GM23338 (cell line): ENCODE results near the gene NLN. TPM values are rescaled to one million over a fixed set of nuclear protein-coding genes. Genes with fewer than 3 reads are reported as not detected.

Experiments used
- ATAC-seq: fragments of 200-7000 bp; cut with Tn5 transposase; 3 replicates; pipeline ENCODE4 v1.9.1; 2020
- DNase-seq: peaks from one replicate; pipeline ENCODE4 v3.0.0-alpha.2; 2015; ENCODE audit warnings: low spot score
- H2AFZ ChIP-seq: fragments of 200-600 bp; sonication (generic); 2 replicates; pipeline ENCODE4 v1.8.0; 2016; ENCODE audit warnings: antibody characterized with exemption, mild to moderate bottlenecking, moderate library complexity
- H3F3A ChIP-seq: fragments of 200-600 bp; sonication (generic); replicated peaks from 2 replicates; pipeline ENCODE4 v1.8.0; 2017; ENCODE audit warnings: antibody characterized with exemption, mixed run types, low read depth
- H3K27ac ChIP-seq: fragments of 200-600 bp; sonication (generic); 2 replicates; pipeline ENCODE4 v1.6.1; 2016; ENCODE audit warnings: low read depth
- H3K27me3 ChIP-seq: fragments of 200-600 bp; sonication (generic); 2 replicates; pipeline ENCODE4 v1.8.0; 2016; ENCODE audit warnings: mild to moderate bottlenecking, mixed run types, moderate library complexity; ENCODE audit not compliant: insufficient read depth
- H3K36me3 ChIP-seq: fragments of 200-600 bp; sonication (generic); 2 replicates; pipeline ENCODE4 v1.8.0; 2016; ENCODE audit warnings: mild to moderate bottlenecking; ENCODE audit not compliant: insufficient read depth
- H3K4me1 ChIP-seq: fragments of 200-600 bp; sonication (generic); 2 replicates; pipeline ENCODE4 v1.8.0; 2016; ENCODE audit warnings: mild to moderate bottlenecking, moderate library complexity; ENCODE audit not compliant: insufficient read depth
- H3K4me2 ChIP-seq: fragments of 200-600 bp; sonication (generic); 2 replicates; pipeline ENCODE4 v1.7.1; 2017; ENCODE audit warnings: mixed run types
- H3K4me3 ChIP-seq: fragments of 200-600 bp; sonication (generic); 2 replicates; pipeline ENCODE4 v1.6.1; 2016; ENCODE audit warnings: mixed run types
- H3K79me2 ChIP-seq: fragments of 200-600 bp; sonication (generic); replicated peaks from 2 replicates; pipeline ENCODE4 v1.8.0; 2017; ENCODE audit warnings: mild to moderate bottlenecking; ENCODE audit not compliant: insufficient read depth
- H3K9me2 ChIP-seq: fragments of 200-600 bp; sonication (generic); 2 replicates; pipeline ENCODE4 v1.8.0; 2017; ENCODE audit not compliant: insufficient read depth
- H4K20me1 ChIP-seq: fragments of 200-600 bp; sonication (generic); replicated peaks from 2 replicates; pipeline ENCODE4 v1.8.0; 2017; ENCODE audit warnings: mild to moderate bottlenecking; ENCODE audit not compliant: insufficient read depth
- H3K27ac Mint-ChIP-seq: 2 replicates; pipeline ENCODE4 v1.8.0; 2020; ENCODE audit warnings: inconsistent platforms, mild to moderate bottlenecking, moderate library complexity, mixed read lengths
- H3K27me3 Mint-ChIP-seq: 3 replicates; pipeline ENCODE4 v1.8.0; 2022; ENCODE audit warnings: low read depth, mild to moderate bottlenecking, moderate library complexity, mixed read lengths, inconsistent platforms; ENCODE audit not compliant: insufficient read depth, poor library complexity
- H3K36me3 Mint-ChIP-seq: 3 replicates; pipeline ENCODE4 v1.8.0; 2021; ENCODE audit warnings: low read depth, mild to moderate bottlenecking, inconsistent platforms, moderate library complexity, mixed read lengths
- H3K4me1 Mint-ChIP-seq: 3 replicates; pipeline ENCODE4 v1.8.0; 2020; ENCODE audit warnings: mild to moderate bottlenecking, inconsistent platforms, mixed read lengths
- H3K4me3 Mint-ChIP-seq: 3 replicates; pipeline ENCODE4 v1.8.0; 2021; ENCODE audit warnings: moderate library complexity, mild to moderate bottlenecking, inconsistent platforms, mixed read lengths
- H3K9me3 Mint-ChIP-seq: 3 replicates; pipeline ENCODE4 v1.8.0; 2020; ENCODE audit warnings: moderate library complexity, mild to moderate bottlenecking, inconsistent platforms, mixed read lengths
- CREB1 ChIP-seq: fragments of 250-450 bp; sonication (Bioruptor Pico); IDR thresholded peaks from 2 replicates; pipeline ENCODE4 v1.5.0; 2020; ENCODE audit warnings: low read depth, mild to moderate bottlenecking, moderate library complexity
- ETS1 ChIP-seq: IDR thresholded peaks from 2 replicates; pipeline ENCODE4 v1.6.1; 2016; ENCODE audit warnings: antibody characterized with exemption
- EZH2 ChIP-seq: fragments of 200-600 bp; sonication (generic); IDR thresholded peaks from one replicate; pipeline ENCODE4 v1.8.0; 2017; ENCODE audit warnings: antibody characterized with exemption, mild to moderate bottlenecking, low read depth; ENCODE audit not compliant: unreplicated experiment
- EZH2phosphoT487 ChIP-seq: fragments of 200-600 bp; sonication (generic); IDR thresholded peaks from one replicate; pipeline ENCODE4 v1.8.1; 2018; ENCODE audit warnings: antibody characterized with exemption; ENCODE audit not compliant: unreplicated experiment
- NANOG ChIP-seq: IDR thresholded peaks from 2 replicates; pipeline ENCODE4 v1.6.1; 2016; ENCODE audit warnings: antibody characterized with exemption, borderline replicate concordance
- POLR2AphosphoS5 ChIP-seq: IDR thresholded peaks from 2 replicates; pipeline ENCODE4 v1.6.1; 2016; ENCODE audit warnings: antibody characterized with exemption, low read depth
- REST ChIP-seq: IDR thresholded peaks from one replicate; pipeline ENCODE4 v1.6.1; 2018; ENCODE audit warnings: antibody characterized with exemption; ENCODE audit not compliant: unreplicated experiment
- STAT1 ChIP-seq: IDR thresholded peaks from one replicate; pipeline ENCODE4 v1.6.1; 2016; ENCODE audit warnings: antibody characterized with exemption; ENCODE audit not compliant: unreplicated experiment
- ZNF331 ChIP-seq: fragments of 250-450 bp; sonication (Bioruptor Pico); IDR thresholded peaks from 2 replicates; pipeline ENCODE4 v1.5.0; 2020; ENCODE audit warnings: low read depth, mild to moderate bottlenecking, moderate library complexity
- ZNF462 ChIP-seq: fragments of 250-450 bp; sonication (Bioruptor Pico); IDR thresholded peaks from 2 replicates; pipeline ENCODE4 v1.5.0; 2020; ENCODE audit warnings: mild to moderate bottlenecking, moderate library complexity
- polyA plus RNA-seq: library from polyadenylated mRNA; unstranded; fragments of >200 nt; fragmentation: Nextera tagmentation; extraction: Ambion mirVana; gene quantifications from 2 replicates; pipeline ENCODE4 v1.2.1, GENCODE V29; 2016
- total RNA-seq: library from RNA; depleted of rRNA; stranded (reverse); fragments of >200 nt; shearing (Covaris generic); gene quantifications from 2 replicates; pipeline ENCODE4 v1.2.3, GENCODE V29; 2014

NLN gene
- total and polyA plus RNA-seq, 2 experiments from 2014 or later: 56.4 to 168 TPM

GRCh38 chr5:65766781-65767180 is 44.8 kb downstream of the NLN start:
- no peaks in the 10 kb centered on the region for H3K27me3 Mint-ChIP-seq
- no peaks in the 10 kb centered on the region for H3F3A ChIP-seq
- peaks cover 47% of the 10 kb centered on the region for H3K36me3 Mint-ChIP-seq
- peaks cover 3% of the 10 kb centered on the region; the same call in 1 of the 2 replicates for H3K79me2 ChIP-seq
- peak; percentile 86 for ATAC-seq
- H3K9me2 ChIP-seq: no peaks in the 10 kb centered on the region
- no peak for DNase-seq
- H3K27ac Mint-ChIP-seq: no peak overlapping the region
- H3K36me3 ChIP-seq: peaks cover 25% of the 10 kb centered on the region
- H2AFZ ChIP-seq: no peak overlapping the region
- H4K20me1 ChIP-seq: 0 out of 2 replicates have a peak, but pooled peaks cover 4% of the 10 kb centered on the region
- no peak overlapping the region for H3K27ac ChIP-seq
- no peak for TF ChIP-seq EZH2phosphoT487
- peaks cover 8% of the 10 kb centered on the region for H3K4me1 Mint-ChIP-seq
- no peak overlapping the region for H3K4me2 ChIP-seq
- no peak overlapping the region for H3K4me3 ChIP-seq
- H3K9me3 Mint-ChIP-seq: no peaks in the 10 kb centered on the region
- no peak overlapping the region for H3K4me3 Mint-ChIP-seq
- no peaks in the 10 kb centered on the region for H3K27me3 ChIP-seq
- H3K4me1 ChIP-seq: no peaks in the 10 kb centered on the region

- Mint-ChIP-seq H3K27me3 (no peaks in the 10 kb centered on the region), H3K9me3 (no peaks in the 10 kb centered on the region), H3K27ac (no peak overlapping the region), H3K4me3 (no peak overlapping the region), H3K36me3 (peaks cover 42% of the 10 kb centered on the region), H3K4me1 (peaks cover 8% of the 10 kb centered on the region)
- no peak for DNase-seq
- no peaks in the 10 kb centered on the region for H3K4me1 ChIP-seq
- 0 out of 2 replicates have a peak, but pooled peaks cover 4% of the 10 kb centered on the region for H4K20me1 ChIP-seq
- H3K27me3 ChIP-seq: no peaks in the 10 kb centered on the region
- no peak overlapping the region for H3K4me2 ChIP-seq
- H3F3A ChIP-seq: no peaks in the 10 kb centered on the region
- peaks cover 24% of the 10 kb centered on the region for H3K36me3 ChIP-seq
- no peaks in the 10 kb centered on the region for H3K9me2 ChIP-seq
- peaks cover 3% of the 10 kb centered on the region; the same call in 1 of the 2 replicates for H3K79me2 ChIP-seq
- H3K27ac ChIP-seq: no peak overlapping the region
- no peak overlapping the region for H2AFZ ChIP-seq
- no peak for ATAC-seq
- H3K4me3 ChIP-seq: no peak overlapping the region
- TF ChIP-seq CREB1 (CRISPR knock-in tag): no peak
- no peak for TF ChIP-seq ETS1
- TF ChIP-seq ZNF331 (CRISPR knock-in tag): no peak
- TF ChIP-seq POLR2AphosphoS5: no peak
- no peak for TF ChIP-seq STAT1
- no peak for TF ChIP-seq EZH2
- TF ChIP-seq NANOG: no peak
- no peak for TF ChIP-seq EZH2phosphoT487
- no peak for TF ChIP-seq ZNF462 (CRISPR knock-in tag)
- TF ChIP-seq REST: no peak
These were observed 45.6 kb downstream of the NLN start for GRCh38 chr5:65767565-65767964.
